ENCODE results near the gene SLC38A2.

Gene SLC38A2

GRCh38 chr12:46373301-46374296, 1.0 kb upstream of the SLC38A2 start:
- TF ChIP-seq TAF1 (IDR thresholded peaks at IDR 0.05; ENCODE audit: borderline replicate concordance, low read depth, low read length) (no peak), POLR2A (IDR thresholded peaks at IDR 0.05; ENCODE audit: low read depth, low read length) (no peak), POLR2AphosphoS5 (IDR thresholded peaks at IDR 0.05; ENCODE audit: low read depth, low read length) (no peak)
- peak; percentile 15 for DNase-seq (ENCODE audit: insufficient read length)

GRCh38 chr12:46371718-46372543, 642 bp downstream of the SLC38A2 start:
- peak; percentile 43 for DNase-seq (ENCODE audit: insufficient read length)
- TF ChIP-seq TAF1 (IDR thresholded peaks at IDR 0.05; ENCODE audit: borderline replicate concordance, low read depth, low read length), result 0 out of 2 replicates have a peak, but pooled peaks have one; percentile 10
- TF ChIP-seq POLR2AphosphoS5 (IDR thresholded peaks at IDR 0.05; ENCODE audit: low read depth, low read length), result no peak; the same call in 1 of the 2 replicates
- TF ChIP-seq POLR2A (IDR thresholded peaks at IDR 0.05; ENCODE audit: low read depth, low read length), result no peak
- FAIRE-seq, result no peak

More at GRCh38 chr12:46373301-46374296, 1.0 kb upstream of the SLC38A2 start:
- peak; percentile 74 for FAIRE-seq

DNA sequence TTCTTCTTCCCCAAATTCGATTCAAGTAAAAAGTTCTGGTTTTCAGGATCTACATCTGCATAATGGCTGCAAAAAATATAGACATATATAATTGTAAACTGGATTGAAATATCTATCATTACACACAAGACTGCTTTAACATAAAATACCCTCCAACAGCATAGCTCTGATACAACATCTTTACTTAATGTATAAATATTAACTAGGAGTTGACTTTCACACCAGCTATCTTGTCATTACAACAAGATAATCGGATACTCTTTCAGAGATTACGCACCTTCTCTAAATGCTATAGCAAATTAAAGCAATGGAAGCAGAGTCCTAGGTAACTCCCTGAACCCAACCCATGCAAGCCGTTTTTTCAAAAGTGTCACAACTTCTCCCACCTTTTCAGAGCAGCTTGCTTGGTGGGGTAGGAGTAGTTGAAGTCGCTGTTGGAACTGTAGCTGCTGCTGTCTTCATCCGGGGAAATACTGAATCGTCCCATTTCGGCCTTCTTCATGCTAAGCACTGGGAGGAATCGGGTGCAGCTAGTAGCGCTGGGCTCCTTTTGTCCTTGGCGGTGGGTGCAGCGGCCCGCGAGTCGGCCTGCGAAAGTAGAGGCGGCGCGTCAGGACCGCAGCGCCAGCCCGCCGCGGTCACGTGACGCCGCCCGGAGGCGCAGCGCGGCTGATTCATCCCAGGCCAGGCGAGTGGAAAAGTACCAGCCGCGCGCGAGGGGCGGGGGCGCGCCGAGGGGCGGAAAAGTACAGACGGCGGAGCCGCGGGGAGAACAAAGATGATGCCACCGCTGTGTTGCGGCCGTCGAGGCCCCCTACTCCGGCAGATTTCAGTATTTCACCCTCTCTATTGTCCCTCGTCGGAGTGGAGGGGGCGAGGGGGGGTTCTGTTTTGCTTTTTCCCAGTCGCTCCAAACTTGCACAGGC, 1.5 kb downstream of the SLC38A2 start:
- peak; percentile 93 for FAIRE-seq
- peak; percentile 61; the same call in 1 of the 2 replicates for TF ChIP-seq POLR2A (IDR thresholded peaks at IDR 0.05; ENCODE audit: low read depth, low read length)
- TF ChIP-seq POLR2AphosphoS5 (IDR thresholded peaks at IDR 0.05; ENCODE audit: low read depth, low read length), result no peak; the same call in 1 of the 2 replicates
- TF ChIP-seq TAF1 (IDR thresholded peaks at IDR 0.05; ENCODE audit: borderline replicate concordance, low read depth, low read length), result peak; percentile 60; the same call in 1 of the 2 replicates
- DNase-seq (ENCODE audit: insufficient read length), result peak; percentile 78

- no peak for TF ChIP-seq POLR2AphosphoS5 (IDR thresholded peaks at IDR 0.05; ENCODE audit: low read depth, low read length)
- TF ChIP-seq TAF1 (IDR thresholded peaks at IDR 0.05; ENCODE audit: borderline replicate concordance, low read depth, low read length), result no peak
- no peak for TF ChIP-seq POLR2A (IDR thresholded peaks at IDR 0.05; ENCODE audit: low read depth, low read length)
- no peak for DNase-seq (ENCODE audit: insufficient read length)
- FAIRE-seq, result no peak
These were observed 2.2 kb downstream of the SLC38A2 start for GRCh38 chr12:46370380-46370734.

DNA sequence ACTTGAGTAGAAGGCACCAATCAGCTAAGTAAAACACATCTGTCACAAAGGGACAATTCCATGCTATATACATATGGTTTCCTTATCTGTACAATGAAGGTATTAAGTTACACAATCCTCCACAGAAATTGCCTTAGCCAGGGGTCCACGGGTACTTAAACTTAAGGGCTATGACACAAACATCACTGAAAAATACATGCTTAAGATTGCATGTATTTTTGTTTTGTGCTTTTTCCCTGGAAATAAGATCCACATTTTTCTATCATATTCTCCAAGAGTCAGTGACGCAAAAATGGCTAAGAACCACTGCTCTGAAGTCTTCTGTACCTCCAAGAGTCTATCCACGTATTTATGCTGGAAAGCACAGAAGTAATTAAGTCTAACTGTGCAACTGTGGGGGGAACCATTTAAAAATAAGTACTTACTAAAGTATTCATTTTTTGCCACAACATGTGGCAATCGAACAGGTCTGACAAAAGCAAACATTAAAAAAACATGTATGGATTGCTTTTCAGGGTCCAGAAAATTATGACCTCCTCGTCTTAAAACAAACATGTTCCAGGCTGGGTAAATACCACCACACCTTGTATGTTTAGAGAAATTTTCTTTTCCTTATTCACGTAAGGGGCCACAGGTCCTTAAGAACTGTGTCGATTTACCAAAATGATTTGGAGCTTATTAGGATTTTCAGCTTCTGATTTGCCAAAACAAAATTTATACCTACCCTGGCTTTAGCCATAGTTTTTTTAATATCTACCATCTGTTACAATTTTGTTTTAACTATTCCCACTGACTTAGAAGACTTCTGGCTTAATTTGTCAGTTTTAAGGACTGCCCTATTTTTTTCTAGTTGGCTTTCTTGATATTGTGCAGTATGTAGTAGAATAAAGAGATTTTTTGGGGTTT, 2.8 kb downstream of the SLC38A2 start:
- DNase-seq (ENCODE audit: insufficient read length) (no peak), FAIRE-seq (no peak)
- TF ChIP-seq TAF1 (IDR thresholded peaks at IDR 0.05; ENCODE audit: borderline replicate concordance, low read depth, low read length), result no peak
- no peak for TF ChIP-seq POLR2A (IDR thresholded peaks at IDR 0.05; ENCODE audit: low read depth, low read length)
- TF ChIP-seq POLR2AphosphoS5 (IDR thresholded peaks at IDR 0.05; ENCODE audit: low read depth, low read length), result no peak

- FAIRE-seq (no peak), DNase-seq (ENCODE audit: insufficient read length) (no peak)
- TF ChIP-seq TAF1 (IDR thresholded peaks at IDR 0.05; ENCODE audit: borderline replicate concordance, low read depth, low read length), result no peak
- no peak for TF ChIP-seq POLR2A (IDR thresholded peaks at IDR 0.05; ENCODE audit: low read depth, low read length)
- TF ChIP-seq POLR2AphosphoS5 (IDR thresholded peaks at IDR 0.05; ENCODE audit: low read depth, low read length), result no peak
These were observed 3.5 kb downstream of the SLC38A2 start for GRCh38 chr12:46369095-46369473.

DNA sequence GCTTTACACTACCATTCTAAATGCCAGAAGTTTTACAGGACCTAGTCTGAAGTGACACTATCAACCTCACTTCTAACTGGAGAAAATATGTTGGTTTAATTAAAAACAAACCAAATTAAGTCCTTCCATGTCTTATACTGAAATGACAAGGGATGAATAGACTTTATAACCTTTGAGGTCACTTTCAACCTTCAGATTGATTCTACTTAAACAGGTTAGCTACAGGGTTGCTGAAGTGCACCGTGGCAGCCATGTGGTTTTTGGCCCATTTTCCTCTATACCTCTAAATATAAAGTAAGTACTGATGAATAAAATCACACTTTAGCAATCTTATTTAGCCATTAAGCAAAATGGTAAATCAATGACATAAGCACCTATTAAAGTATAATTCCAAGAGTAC, 3.9 kb downstream of the SLC38A2 start:
- FAIRE-seq (no peak), DNase-seq (ENCODE audit: insufficient read length) (no peak)
- TF ChIP-seq TAF1 (IDR thresholded peaks at IDR 0.05; ENCODE audit: borderline replicate concordance, low read depth, low read length) (no peak), POLR2AphosphoS5 (IDR thresholded peaks at IDR 0.05; ENCODE audit: low read depth, low read length) (no peak), POLR2A (IDR thresholded peaks at IDR 0.05; ENCODE audit: low read depth, low read length) (no peak)

GRCh38 chr12:46368138-46368537, 4.4 kb downstream of the SLC38A2 start:
- TF ChIP-seq POLR2A (IDR thresholded peaks at IDR 0.05; ENCODE audit: low read depth, low read length) (no peak), POLR2AphosphoS5 (IDR thresholded peaks at IDR 0.05; ENCODE audit: low read depth, low read length) (no peak), TAF1 (IDR thresholded peaks at IDR 0.05; ENCODE audit: borderline replicate concordance, low read depth, low read length) (no peak)
- DNase-seq (ENCODE audit: insufficient read length) (no peak), FAIRE-seq (no peak)

- DNase-seq (ENCODE audit: insufficient read length) (no peak), FAIRE-seq (no peak)
- TF ChIP-seq POLR2AphosphoS5 (IDR thresholded peaks at IDR 0.05; ENCODE audit: low read depth, low read length) (no peak; the same call in 1 of the 2 replicates), TAF1 (IDR thresholded peaks at IDR 0.05; ENCODE audit: borderline replicate concordance, low read depth, low read length) (no peak), POLR2A (IDR thresholded peaks at IDR 0.05; ENCODE audit: low read depth, low read length) (0 out of 2 replicates have a peak, but pooled peaks have one; percentile 35)
These were observed 5.1 kb downstream of the SLC38A2 start for GRCh38 chr12:46367351-46368029.
